SJSA1 (cell line): ENCODE data around the gene MARCHF9. TPM values are rescaled to one million over a fixed set of nuclear protein-coding genes. Genes with fewer than 3 reads are reported as not detected.

Experiments
- DNase-seq, 2 experiments: peaks; one replicate each; pipeline ENCODE4 v3.0.0-alpha.2; 2015 to 2020; ENCODE audit warnings: low spot score in 2 of 2, low read depth in 1 of 2
- H3K27ac ChIP-seq: fragments of 250-450 bp; sonication (Bioruptor Pico); 2 replicates; pipeline ENCODE4 v1.5.1; 2020; ENCODE audit warnings: mild to moderate bottlenecking, moderate library complexity
- H3K27me3 ChIP-seq: fragments of 250-450 bp; sonication (Bioruptor Pico); replicated peaks from 2 replicates; pipeline ENCODE4 v1.5.1; 2020; ENCODE audit warnings: mild to moderate bottlenecking, moderate library complexity
- H3K36me3 ChIP-seq: fragments of 250-450 bp; sonication (Bioruptor Pico); 2 replicates; pipeline ENCODE4 v1.5.1; 2020; ENCODE audit warnings: mild to moderate bottlenecking
- H3K4me1 ChIP-seq: fragments of 250-450 bp; sonication (Bioruptor Pico); replicated peaks from 2 replicates; pipeline ENCODE4 v1.6.1; 2021; ENCODE audit warnings: mild to moderate bottlenecking
- H3K4me3 ChIP-seq: fragments of 250-450 bp; sonication (Bioruptor Pico); 2 replicates; pipeline ENCODE4 v1.5.1; 2020; ENCODE audit warnings: mild to moderate bottlenecking
- H3K9me3 ChIP-seq: fragments of 250-450 bp; sonication (Bioruptor Pico); replicated peaks from 2 replicates; pipeline ENCODE4 v1.5.1; 2020; ENCODE audit warnings: mild to moderate bottlenecking
- total RNA-seq: library from RNA; depleted of rRNA; stranded (reverse); fragments of >200 nt; shearing (Covaris generic); gene quantifications from 2 replicates; pipeline ENCODE4 v1.2.3, GENCODE V29; 2014

MARCHF9 gene
- total RNA-seq, 1 experiment from 2014 or later = 107 TPM

- Histone ChIP-seq H3K4me1 (peaks cover 16% of the 10 kb centered on the region), H3K4me3 (peak overlapping the region; percentile 65), H3K9me3 (no peaks in the 10 kb centered on the region)
Observed at GRCh38 chr12:57782243-57782607, 27.3 kb downstream of the MARCHF9 start.

GRCh38 chr12:57782608-57783465, 27.9 kb downstream of the MARCHF9 start, which contains the start of gene TSFM:
TSS of gene TSFM (plus strand) at chr12:57782787. CDS start at chr12:57782802, 15 bp downstream.
- peak within 1 kb of the TSS; percentile 65 for H3K4me3 ChIP-seq
- peak within 1 kb of the TSS; percentile 0 for H3K27ac ChIP-seq
- no peak for DNase-seq
- no peaks in the 10 kb centered on the region for H3K27me3 ChIP-seq
- no peaks in the 10 kb centered on the region for H3K9me3 ChIP-seq
- H3K36me3 ChIP-seq = peaks cover 75% of the 10 kb centered on the region
- H3K4me1 ChIP-seq = peaks cover 16% of the 10 kb centered on the region

More at GRCh38 chr12:57782243-57782607, 27.3 kb downstream of the MARCHF9 start:
- DNase-seq = peak in 1 of 2 experiments; percentile 82
- Histone ChIP-seq H3K36me3 (peaks cover 73% of the 10 kb centered on the region), H3K27me3 (no peaks in the 10 kb centered on the region), H3K27ac (no peak overlapping the region)

- Histone ChIP-seq H3K4me1 (peaks cover 16% of the 10 kb centered on the region), H3K27me3 (no peaks in the 10 kb centered on the region), H3K4me3 (peak overlapping the region; percentile 65), H3K9me3 (no peaks in the 10 kb centered on the region), H3K36me3 (peaks cover 81% of the 10 kb centered on the region), H3K27ac (no peak overlapping the region)
- peak; percentile 74 to 83 for DNase-seq
Observed at GRCh38 chr12:57783466-57783801, 28.5 kb downstream of the MARCHF9 start.

- Histone ChIP-seq H3K9me3 (no peaks in the 10 kb centered on the region), H3K36me3 (peaks cover 85% of the 10 kb centered on the region), H3K27ac (no peak overlapping the region), H3K4me3 (peak overlapping the region; percentile 0; the same call in 1 of the 2 replicates), H3K4me1 (peaks cover 16% of the 10 kb centered on the region), H3K27me3 (no peaks in the 10 kb centered on the region)
- peak; percentile 64 to 81 for DNase-seq
Observed at GRCh38 chr12:57783861-57784260, 29.0 kb downstream of the MARCHF9 start.

- peak in 1 of 2 experiments; percentile 83 for DNase-seq
- Histone ChIP-seq H3K4me1 (peaks cover 19% of the 10 kb centered on the region), H3K27me3 (no peaks in the 10 kb centered on the region), H3K36me3 (peaks cover 93% of the 10 kb centered on the region), H3K4me3 (no peak overlapping the region), H3K9me3 (no peaks in the 10 kb centered on the region), H3K27ac (peak overlapping the region; percentile 0; the same call in 1 of the 2 replicates)
Observed at GRCh38 chr12:57793920-57794319, 39.0 kb downstream of the MARCHF9 start.

- Histone ChIP-seq H3K36me3 (peaks cover 93% of the 10 kb centered on the region), H3K27ac (peak overlapping the region; percentile 0; the same call in 1 of the 2 replicates), H3K4me3 (no peak overlapping the region), H3K4me1 (peaks cover 19% of the 10 kb centered on the region), H3K27me3 (no peaks in the 10 kb centered on the region), H3K9me3 (no peaks in the 10 kb centered on the region)
- DNase-seq = peak; percentile 75 to 86
Observed at GRCh38 chr12:57795354-57795753, 40.5 kb downstream of the MARCHF9 start.

GRCh38 chr12:57796996-57797395, 42.1 kb downstream of the MARCHF9 start:
- no peaks in the 10 kb centered on the region for H3K27me3 ChIP-seq
- no peak overlapping the region for H3K4me3 ChIP-seq
- no peak for DNase-seq
- H3K36me3 ChIP-seq = peaks cover 94% of the 10 kb centered on the region
- H3K4me1 ChIP-seq = peaks cover 19% of the 10 kb centered on the region
- no peaks in the 10 kb centered on the region for H3K9me3 ChIP-seq
- H3K27ac ChIP-seq = no peak overlapping the region

GRCh38 chr12:57797933-57798332, 43.0 kb downstream of the MARCHF9 start:
- H3K36me3 ChIP-seq = peaks cover 94% of the 10 kb centered on the region
- H3K27me3 ChIP-seq = no peaks in the 10 kb centered on the region
- H3K4me3 ChIP-seq = no peak overlapping the region
- no peaks in the 10 kb centered on the region for H3K9me3 ChIP-seq
- peak; percentile 70 to 85 for DNase-seq
- peaks cover 19% of the 10 kb centered on the region for H3K4me1 ChIP-seq
- no peak overlapping the region for H3K27ac ChIP-seq

GRCh38 chr12:57800965-57801364, 46.1 kb downstream of the MARCHF9 start:
- no peaks in the 10 kb centered on the region for H3K4me1 ChIP-seq
- H3K4me3 ChIP-seq = no peak overlapping the region
- H3K27ac ChIP-seq = no peak overlapping the region
- DNase-seq = peak; percentile 74 to 84
- H3K27me3 ChIP-seq = no peaks in the 10 kb centered on the region
- no peaks in the 10 kb centered on the region for H3K9me3 ChIP-seq
- H3K36me3 ChIP-seq = peaks cover 79% of the 10 kb centered on the region

GRCh38 chr12:57802607-57803006, 47.7 kb downstream of the MARCHF9 start:
- Histone ChIP-seq H3K36me3 (peaks cover 77% of the 10 kb centered on the region), H3K4me3 (no peak overlapping the region), H3K4me1 (no peaks in the 10 kb centered on the region), H3K27ac (no peak overlapping the region), H3K27me3 (no peaks in the 10 kb centered on the region), H3K9me3 (no peaks in the 10 kb centered on the region)
- peak; percentile 75 to 87 for DNase-seq

- H3K9me3 ChIP-seq = no peaks in the 10 kb centered on the region
- peaks cover 79% of the 10 kb centered on the region for H3K36me3 ChIP-seq
- no peaks in the 10 kb centered on the region for H3K27me3 ChIP-seq
- H3K27ac ChIP-seq = no peak overlapping the region
- DNase-seq = peak in 1 of 2 experiments; percentile 85
- H3K4me3 ChIP-seq = no peak overlapping the region
- H3K4me1 ChIP-seq = no peaks in the 10 kb centered on the region
Observed at GRCh38 chr12:57803319-57803893, 48.5 kb downstream of the MARCHF9 start.

- Histone ChIP-seq H3K27ac (no peak overlapping the region), H3K4me1 (no peaks in the 10 kb centered on the region; the same call in 1 of the 2 replicates), H3K36me3 (peaks cover 80% of the 10 kb centered on the region), H3K4me3 (no peak overlapping the region), H3K9me3 (0 out of 2 replicates have a peak, but pooled peaks cover 3% of the 10 kb centered on the region), H3K27me3 (no peaks in the 10 kb centered on the region)
- peak; percentile 67 to 82 for DNase-seq
Observed at GRCh38 chr12:57806677-57807076, 51.8 kb downstream of the MARCHF9 start.

- Histone ChIP-seq H3K4me3 (no peak overlapping the region), H3K4me1 (no peaks in the 10 kb centered on the region; the same call in 1 of the 2 replicates), H3K27ac (no peak overlapping the region), H3K27me3 (no peaks in the 10 kb centered on the region), H3K36me3 (peaks cover 75% of the 10 kb centered on the region), H3K9me3 (0 out of 2 replicates have a peak, but pooled peaks cover 3% of the 10 kb centered on the region)
- DNase-seq = peak in 1 of 2 experiments; percentile 68
Observed at GRCh38 chr12:57807285-57807684, 52.4 kb downstream of the MARCHF9 start.

- peak in 1 of 2 experiments; percentile 68 for DNase-seq
- 0 out of 2 replicates have a peak, but pooled peaks cover 3% of the 10 kb centered on the region for H3K9me3 ChIP-seq
- H3K27me3 ChIP-seq = no peaks in the 10 kb centered on the region
Observed at GRCh38 chr12:57808351-57808750, 53.4 kb downstream of the MARCHF9 start.

More at GRCh38 chr12:57808351-57808750, 53.4 kb downstream of the MARCHF9 start:
- peaks cover 6% of the 10 kb centered on the region for H3K4me1 ChIP-seq
- H3K27ac ChIP-seq = no peak overlapping the region
- peaks cover 74% of the 10 kb centered on the region for H3K36me3 ChIP-seq
- H3K4me3 ChIP-seq = no peak overlapping the region
